Kidney capillary endothelial cell (primary cell): ENCODE results near the gene ZNF768.
A peak's percentile ranks its signal among the peaks of the same experiment; 100 is the strongest.
"Not testable (repeated sequence)": the region's sequence is repeated elsewhere in the genome, so short reads cannot be mapped to it uniquely, and the experiment has no call there.

ENCODE experiments used
- DNase-seq: peaks from one replicate; pipeline ENCODE4 v3.0.0-alpha.2; 2018; ENCODE audit warnings: low spot score

ZNF768 gene

DNA sequence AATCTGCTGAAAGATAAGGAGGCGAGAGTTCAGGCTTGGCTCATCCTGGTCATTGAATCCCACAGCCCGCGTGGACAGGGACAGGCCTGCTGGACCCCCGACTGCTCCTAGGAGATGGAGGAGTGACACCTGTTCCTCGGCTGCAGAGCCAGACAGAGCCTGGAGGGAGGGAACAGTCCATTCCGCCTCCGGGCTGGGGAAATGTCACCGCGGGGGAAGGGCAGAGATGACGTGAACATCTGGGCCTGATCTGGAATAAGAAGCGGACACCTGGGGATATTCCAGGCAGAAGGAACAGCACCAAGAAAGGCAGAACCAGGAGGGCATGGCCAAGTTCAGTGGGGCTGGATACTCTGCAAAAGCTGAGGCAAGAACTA lies 6.8 kb upstream of the ZNF768 start:
- DNase-seq = no peak

DNA sequence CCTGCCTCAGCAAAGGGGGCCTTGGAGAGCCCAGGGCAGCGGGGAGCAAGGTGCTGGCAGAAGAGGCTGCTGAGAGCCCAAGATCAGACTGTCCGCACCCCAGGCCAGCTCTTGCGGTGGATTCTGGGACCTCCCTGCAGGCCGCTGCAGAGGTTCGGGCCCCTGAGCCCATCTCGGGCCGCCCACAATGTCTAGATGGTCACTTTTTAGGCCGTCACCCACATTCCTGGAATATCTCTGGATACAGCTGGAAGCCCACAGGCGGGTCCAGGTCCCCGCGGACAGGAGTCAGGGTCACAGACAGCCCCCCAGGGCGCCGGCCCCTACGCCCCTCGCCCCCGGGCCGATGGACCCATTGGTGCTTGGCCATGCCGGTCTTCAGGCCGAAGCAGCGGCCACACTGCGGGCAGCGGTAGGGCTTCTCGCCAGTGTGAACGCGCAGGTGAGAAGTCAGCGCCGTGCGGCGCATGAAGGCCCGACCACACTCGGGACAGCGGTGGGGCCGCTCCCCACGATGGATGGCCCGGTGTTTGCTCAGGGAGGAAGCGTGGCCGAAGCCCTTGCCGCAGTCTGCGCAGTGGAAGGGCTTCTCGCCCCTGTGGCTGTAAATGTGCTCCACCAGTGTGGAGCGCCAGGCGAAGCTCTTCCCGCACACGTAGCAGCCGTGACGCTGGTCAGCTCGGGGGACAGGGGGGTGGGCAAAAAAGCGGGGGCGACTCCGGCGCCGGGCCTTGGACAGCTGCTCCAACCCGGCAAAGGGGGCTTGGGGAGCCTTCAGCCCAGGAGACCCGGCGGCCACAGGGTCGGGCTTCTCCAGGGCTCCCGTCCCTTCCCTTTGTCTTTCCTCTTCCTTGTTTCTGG lies 6.1 kb upstream of the ZNF768 start:
- no peak for DNase-seq

DNA sequence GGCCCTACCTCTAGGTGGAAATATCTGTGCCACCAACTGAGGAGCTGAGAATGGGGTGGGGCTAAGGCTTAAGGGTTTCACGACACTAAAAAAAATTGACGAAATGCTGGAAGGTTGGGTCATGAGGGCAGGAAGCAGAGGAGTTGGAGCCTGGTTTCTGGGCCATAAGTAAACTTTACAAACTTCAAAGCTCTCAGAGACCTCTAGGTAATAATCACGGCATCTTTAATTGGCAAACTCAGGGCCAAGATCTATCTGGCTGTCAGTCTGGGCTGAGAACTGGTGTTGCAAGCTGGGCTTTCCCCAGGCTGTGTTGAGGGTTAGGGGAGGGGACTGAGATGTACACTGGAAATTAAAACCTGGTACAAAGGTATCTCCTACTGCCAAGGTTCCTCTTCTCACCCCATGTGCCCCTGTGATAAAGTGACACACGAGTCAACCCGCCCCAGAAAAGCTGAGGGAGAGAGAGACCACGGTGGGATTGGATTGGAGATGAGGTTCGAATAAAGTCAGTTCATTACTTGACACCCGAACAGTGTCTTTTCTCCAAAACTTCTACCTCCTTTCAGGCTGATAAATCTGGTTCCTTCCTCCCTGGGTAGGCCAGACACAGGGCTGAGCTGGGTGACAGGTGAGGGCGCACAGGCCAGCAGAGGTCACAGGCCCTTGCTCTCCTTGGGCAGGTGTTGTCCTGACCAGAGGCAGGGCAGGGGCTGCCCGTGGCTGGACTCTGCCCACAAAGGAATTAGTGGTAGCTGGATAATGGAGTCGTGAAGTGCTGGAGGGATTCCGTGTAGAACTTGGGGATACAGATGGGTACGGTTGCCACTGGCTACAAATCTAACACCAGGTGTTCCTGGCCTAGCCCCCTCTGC lies 4.0 kb upstream of the ZNF768 start:
- DNase-seq = no peak

DNA sequence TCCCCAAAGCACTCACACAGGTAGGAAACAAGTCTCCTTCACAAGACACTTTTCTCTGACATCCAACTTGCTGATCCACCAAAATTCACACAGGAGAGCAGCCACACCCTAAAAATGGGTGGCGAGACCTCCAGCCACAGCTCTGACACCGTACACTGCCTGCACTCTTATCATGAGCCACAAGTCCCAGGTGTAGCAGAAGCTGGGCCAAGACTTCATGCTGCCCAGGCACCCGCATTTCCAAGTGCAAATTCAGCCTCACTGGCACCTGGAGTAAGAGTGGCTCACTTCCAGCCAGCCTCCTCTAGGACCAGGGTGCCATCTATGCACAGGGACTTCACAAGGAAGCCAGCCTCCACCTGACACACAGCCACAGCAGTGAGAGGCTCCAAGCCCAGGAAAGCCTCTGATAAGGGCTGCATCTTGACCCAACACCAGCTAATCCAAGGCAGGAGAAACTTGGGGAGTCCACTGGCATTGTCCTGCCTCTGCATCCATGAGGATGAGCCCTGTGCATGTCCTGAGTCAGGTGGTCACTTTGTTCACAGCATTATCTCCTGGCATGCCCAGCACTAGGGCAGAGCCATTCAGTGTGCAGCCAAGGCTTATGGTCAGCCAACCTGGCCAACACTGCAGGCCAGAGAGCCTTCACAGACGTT lies 2.6 kb upstream of the ZNF768 start:
- no peak for DNase-seq

DNA sequence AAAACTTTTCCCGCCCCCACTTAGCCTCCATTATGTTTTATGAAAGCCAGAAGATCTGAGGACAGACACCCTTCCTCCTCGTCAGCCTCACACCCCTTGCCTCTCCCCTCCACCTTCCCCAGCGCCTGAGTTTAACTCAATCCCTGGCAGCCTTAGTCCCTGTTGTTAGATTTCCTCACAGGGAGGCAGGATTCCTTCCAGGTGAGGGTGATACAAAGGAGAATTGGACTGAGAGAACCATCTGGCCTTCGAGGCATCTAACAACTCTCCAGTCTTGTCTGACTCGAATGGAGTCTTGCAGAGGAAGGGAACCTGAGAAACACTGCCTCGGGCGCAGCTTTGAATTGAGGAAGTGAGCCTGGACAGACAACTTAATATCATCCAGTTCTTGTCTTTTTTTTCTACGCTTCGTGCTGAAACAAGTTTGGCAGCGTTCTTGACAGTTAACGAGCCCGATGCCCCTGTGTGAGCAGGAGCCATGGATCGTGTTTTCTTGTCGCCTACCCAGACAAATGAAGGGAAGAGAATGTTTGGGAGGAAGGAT lies 1.3 kb upstream of the ZNF768 start:
- no peak for DNase-seq

DNA sequence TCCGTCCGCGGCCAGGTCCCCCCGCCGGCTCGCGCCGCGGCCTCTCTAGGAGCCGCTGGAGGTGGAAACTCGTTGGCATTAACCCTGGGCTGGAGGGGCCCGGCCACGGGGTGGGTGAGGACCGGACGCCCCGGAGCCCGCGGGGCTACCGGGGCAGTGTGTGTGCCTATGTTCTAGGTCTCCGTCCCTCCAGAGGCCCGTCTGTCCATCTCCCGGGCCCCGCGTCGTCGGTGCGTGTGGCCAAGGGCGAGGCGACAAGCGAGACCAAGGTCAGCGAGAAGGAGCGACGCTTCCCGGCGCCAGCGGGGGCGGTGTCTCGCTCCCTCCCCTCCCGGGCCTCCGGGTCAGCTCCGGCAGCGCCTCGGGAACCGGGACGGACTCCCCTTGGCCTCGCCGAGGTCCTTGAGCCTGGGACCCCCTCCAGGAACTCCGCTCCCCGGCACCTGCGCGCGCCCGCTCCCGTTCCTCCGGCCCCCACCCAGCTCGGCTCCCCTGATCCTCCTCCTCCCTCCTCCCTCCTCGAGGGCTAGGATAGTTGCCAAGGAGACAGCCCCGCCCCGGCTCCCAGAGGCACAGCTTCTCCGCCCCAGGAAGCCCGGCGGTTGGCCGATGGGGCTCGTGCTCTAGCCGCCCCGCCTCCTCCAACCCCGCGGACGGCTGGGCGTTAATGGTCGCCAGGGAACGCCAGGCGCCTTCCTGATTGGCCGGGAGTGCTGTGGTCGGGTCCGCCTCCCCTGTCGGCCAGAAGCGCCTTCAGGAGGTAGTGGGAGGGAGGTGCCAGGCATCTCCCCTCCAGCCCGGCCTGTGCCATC lies 663 bp upstream of the ZNF768 start:
- DNase-seq = peak; percentile 94

DNA sequence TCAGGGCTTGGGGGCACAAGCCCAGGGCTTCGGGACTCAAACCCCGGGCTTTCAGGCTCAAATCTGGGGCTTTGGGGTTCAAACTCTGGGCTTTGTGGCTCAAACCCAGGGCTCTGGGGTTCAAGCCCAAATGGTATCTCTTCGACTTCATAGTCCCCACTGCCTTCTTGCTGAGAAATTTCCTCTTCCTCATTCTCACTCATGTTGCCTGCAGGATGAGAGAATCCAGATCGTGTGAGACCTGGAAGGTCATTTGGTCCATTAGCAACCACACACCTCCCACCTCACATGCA lies 576 bp downstream of the ZNF768 start:
- DNase-seq = no peak

DNA sequence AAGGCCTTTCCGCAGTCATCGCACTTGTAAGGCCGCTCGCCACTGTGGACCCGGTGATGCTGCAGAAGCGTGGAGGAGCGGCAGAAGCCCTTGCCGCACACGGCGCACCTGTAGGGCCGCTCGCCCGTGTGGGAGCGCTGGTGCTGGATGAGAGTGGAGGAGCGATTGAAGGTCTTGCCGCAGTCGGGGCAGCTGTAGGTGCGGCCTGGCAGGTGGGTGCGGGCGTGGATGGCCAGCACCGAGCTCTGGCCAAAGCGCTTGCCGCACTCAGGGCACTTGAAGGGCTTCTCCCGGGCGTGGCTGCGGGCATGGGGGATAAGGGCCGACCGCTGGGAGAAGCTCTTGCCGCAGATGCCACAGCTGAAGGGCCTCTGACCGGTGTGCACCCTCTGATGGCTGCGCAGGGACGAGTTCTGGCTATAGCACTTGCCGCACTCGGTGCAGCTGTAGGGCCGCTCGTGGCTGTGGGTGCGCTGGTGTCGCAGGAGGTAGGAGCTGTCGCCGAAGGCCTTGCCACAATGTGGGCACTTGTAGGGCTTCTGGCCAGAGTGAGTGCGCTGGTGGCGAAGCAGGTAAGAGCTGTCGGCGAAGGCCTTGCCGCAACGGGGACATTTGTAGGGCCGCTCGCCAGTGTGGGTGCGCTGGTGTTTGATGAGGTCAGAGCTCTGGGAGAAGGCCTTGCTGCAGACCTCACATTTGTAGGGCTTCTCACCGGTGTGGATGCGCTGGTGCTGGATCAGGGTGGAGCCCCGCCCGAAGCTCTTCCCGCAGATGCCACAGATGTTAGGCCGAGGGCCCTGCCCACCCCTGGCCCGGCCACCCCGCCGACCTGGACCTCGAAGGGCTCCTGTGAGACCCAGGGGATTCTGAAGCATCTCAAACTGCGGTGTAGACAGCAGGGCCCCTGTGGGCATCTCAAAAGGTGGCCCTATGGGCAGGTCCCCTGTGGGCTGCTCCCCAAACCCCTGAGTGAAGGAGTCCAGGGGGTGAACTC lies 1.5 kb downstream of the ZNF768 start:
- no peak for DNase-seq

DNA sequence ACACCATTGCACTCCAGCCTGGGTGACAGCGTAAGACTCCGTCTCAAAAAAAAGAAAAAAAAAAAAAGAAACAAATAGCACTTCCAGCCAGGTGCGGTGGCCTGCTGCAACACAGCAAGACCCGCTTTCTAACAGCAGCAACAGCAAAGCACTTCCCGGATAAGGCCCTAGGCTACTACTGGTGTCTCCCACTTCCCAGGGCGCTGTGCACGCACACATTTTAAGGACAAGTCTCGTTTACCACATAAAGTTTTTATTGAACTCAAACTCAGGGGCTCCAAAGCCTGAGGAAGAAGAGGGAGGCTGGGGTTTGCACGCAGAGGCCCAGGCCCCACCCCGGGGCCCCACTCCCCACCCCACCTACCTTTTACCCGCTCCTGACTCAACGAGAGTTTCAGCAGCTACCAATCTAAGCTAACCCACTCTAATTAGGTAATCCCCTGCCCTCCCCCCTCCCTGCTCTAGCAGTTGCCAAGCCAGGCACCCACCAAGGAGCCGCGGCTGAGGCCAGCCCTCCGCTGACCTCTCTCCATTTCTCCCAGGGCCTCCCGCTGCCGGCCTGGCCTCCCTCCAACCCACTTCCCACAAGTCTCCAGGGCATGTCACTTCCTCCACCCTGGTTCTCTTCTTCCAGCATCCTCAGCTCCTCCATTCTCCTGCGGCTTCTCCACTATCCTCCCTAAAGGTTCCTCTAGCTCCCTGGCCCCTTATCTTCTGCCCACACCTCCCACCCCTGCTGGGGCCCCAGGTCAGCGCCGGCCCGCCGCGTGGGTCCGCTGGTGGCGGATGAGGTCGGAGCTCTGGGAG lies 2.4 kb downstream of the ZNF768 start:
- DNase-seq = no peak

DNA sequence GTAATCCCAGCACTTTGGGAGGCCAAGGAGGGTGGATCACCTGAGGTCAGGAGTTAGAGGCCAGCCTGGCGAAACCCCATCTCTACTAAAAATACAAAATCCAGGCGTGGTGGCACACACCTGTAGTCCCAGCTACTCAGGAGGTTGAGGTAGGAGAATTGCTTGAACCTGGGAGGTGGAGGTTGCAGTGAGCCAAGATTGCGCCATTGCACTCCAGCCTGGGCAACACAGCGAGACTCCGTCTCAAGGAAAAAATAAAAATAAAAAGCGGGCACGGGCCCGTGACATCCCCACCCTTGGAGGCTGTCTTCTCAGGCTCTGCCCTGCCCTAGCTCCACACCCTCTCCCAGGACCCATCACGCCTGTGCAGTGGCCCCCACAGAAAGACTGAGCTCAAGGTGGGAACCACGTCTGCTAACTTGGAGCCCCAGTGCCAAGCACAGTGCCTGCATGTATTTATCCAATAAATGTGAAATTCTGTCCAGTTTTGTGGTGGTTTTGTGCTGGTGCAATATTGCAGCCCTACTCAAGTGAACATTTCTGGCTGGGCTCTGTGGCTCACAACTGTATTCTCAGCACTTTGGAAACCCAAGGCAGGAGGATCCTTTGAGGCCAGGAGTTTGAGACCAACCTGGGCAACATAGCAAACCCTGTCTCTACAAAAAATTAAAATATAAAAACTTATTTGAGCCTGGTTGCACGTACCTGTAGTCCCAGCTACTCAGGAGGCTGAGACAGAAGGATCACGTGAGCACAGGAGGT lies 3.5 kb downstream of the ZNF768 start:
- not testable (repeated sequence) for DNase-seq

DNA sequence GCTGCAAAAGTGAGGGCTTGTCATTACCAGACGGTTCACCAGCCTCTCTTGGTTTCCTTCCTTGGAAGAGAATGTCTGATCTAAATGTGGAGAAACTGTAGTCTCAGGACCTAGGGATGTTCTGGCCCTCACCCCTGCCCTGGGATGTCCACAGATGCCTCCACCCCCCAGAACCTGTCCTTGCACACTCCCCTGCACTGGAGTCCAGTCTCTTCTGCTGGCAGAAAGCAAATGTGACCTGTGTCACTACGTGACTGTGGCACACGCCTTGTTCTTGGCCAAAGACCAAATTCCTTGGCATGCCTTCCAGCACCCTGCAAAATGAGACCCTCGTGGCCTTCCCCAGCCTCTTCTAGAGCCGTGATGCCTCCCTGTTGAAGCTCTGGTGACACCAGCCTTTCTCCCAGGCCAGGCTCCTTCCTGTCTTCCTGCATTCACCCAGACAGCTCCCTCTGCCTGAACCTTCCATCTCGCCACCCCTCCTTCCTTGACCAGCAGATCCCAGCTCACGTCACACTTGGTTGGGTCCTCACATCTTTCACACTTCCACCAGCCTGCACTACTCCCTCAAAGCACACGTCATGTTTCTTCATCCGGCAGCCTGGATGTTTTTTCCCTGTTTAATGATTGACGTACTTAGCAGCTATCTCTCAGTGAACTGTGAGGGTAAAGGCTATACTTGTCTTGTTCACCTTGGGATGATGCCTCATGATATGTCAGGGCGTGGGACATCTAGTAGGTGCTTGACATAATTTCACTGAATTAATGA lies 4.3 kb downstream of the ZNF768 start:
- DNase-seq = no peak

DNA sequence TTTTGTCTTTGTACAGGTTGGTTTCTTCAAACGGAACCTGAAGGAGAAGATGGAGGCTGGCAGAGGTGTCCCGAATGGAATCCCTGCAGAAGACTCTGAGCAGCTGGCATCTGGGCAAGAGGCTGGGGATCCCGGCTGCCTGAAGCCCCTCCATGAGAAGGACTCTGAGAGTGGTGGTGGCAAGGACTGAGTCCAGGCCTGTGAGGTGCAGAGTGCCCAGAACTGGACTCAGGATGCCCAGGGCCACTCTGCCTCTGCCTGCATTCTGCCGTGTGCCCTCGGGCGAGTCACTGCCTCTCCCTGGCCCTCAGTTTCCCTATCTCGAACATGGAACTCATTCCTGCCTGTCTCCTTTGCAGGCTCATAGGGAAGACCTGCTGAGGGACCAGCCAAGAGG lies 4.9 kb downstream of the ZNF768 start:
- DNase-seq = no peak

DNA sequence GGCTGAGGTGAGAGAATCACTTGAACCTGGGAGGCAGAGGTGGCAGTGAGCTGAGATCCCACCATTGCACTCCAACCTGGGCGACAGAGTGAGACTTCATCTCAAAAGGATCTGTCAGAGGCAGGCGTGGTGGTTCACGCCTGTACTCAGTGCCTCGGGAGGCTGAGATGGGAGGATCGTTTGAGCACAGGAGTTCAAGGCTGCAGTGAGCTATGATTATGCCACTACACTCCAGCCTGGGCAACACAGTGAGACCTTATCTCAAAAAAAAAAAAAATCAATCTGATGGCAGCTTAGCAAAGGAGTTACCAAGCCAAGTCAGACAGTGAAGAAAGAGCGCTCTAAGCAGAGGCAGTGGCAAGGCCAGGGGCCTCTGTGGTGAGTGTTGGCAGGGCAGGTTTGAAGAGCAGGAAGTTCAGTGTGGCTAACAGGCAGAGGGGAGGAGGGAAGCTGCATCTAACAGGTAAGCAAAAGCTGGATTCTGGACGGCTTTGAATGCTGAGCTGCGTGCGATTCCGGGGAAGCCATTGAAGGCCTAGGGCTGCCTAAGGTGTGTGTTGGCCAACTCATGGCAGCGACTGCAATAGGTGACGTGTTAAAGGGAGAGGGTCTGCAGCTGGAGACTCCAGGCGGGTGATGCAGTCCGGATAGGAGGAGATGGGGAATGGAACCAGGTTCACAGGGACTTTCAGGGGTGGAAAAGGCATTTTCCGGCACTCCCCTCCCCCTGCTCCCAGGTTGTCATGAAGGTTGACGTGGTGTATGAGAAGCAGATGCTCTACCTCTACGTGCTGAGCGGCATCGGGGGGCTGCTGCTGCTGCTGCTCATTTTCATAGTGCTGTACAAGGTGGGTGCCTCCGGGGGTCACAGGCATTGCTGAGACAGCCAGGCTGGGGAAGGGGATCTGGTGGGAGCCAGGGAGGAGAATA lies 7.0 kb downstream of the ZNF768 start:
- DNase-seq = no peak

DNA sequence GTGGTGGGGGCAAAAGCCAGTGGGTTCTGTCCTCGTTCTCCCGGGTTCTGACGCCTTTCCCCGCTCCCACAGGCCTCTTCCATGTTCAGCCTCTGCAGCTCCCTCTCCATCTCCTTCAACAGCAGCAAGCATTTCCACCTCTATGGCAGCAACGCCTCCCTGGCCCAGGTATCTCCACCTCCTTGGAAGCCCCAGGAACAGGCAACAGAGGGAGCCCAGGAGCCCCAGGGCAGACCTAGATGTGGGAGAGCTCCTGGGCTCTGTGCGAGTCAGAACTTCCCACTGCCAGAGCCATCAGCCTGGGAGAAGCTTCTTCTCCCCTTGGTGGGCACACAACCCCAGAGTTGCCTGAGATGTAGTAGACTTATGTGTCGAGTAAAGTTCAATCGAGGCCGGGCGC lies 7.8 kb downstream of the ZNF768 start:
- no peak for DNase-seq

DNA sequence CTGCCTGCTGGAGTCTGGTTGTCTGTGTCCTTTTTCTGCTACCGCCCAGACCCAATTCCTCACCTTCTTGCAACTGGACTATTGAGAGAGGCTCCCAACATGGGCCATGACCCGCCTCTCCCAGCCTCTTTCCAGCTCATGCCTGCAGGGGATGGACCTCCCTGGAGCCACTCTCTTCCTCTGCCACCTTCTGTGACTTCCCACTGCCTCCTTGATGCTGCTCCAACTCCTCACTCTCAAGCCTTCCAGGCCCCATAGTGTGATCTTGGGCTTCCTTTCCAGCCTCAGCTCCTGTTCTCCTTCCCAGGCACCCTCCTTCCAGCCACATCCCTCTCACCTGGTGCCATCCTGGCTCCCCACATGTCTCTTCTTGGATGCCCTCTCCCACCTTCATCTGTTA lies 11.1 kb downstream of the ZNF768 start:
- DNase-seq = no peak

DNA sequence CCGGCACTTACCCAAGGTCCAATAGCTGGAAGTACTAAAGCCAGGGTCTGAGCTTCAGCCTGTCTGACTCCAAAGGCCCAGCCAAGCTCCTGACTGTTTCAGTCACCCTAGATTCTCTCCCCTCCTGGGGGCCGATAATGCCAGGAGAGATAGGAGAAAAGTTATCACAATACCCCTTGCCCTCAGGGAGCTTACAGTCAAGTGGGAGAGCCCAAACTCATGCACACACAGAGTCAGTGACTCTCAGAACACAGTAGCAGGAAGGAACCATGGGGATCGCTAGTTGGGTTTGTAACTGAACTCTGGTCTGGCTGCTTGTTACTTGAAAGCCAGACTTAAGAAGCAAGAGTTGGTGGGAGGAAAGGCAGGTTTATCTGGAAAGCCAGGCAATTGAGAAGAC lies 14.9 kb downstream of the ZNF768 start:
- no peak for DNase-seq

DNA sequence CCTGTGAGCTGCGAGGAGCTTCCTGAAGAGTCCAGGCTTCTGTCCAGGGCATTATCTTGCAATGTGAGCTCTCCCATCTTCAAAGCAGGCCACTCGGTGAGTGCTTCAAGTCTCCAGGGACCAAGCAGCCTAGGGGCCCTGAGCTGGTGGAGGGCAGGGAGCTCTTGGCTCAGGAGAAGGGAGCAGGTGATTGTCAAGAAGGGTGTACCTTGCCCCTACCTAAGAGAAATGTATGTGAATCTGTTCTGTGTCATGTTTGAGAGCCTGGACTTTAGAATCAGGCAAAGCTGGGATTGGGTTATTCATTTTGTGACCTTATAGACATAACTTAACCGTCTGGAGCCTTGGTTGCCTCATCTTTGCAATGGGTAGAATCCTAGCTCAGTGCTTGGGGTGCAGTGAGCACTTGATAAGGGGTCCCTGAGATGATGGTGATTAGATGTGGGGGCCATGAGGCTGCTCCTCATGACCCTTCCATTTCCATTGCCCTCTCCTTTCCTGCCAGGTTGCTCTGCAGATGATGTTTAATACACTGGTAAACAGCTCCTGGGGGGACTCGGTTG lies 15.9 kb downstream of the ZNF768 start:
- no peak for DNase-seq
